ENCODE data around the gene TAF10.
A peak's percentile ranks its signal among the peaks of the same experiment; 100 is the strongest.

Gene TAF10

DNA sequence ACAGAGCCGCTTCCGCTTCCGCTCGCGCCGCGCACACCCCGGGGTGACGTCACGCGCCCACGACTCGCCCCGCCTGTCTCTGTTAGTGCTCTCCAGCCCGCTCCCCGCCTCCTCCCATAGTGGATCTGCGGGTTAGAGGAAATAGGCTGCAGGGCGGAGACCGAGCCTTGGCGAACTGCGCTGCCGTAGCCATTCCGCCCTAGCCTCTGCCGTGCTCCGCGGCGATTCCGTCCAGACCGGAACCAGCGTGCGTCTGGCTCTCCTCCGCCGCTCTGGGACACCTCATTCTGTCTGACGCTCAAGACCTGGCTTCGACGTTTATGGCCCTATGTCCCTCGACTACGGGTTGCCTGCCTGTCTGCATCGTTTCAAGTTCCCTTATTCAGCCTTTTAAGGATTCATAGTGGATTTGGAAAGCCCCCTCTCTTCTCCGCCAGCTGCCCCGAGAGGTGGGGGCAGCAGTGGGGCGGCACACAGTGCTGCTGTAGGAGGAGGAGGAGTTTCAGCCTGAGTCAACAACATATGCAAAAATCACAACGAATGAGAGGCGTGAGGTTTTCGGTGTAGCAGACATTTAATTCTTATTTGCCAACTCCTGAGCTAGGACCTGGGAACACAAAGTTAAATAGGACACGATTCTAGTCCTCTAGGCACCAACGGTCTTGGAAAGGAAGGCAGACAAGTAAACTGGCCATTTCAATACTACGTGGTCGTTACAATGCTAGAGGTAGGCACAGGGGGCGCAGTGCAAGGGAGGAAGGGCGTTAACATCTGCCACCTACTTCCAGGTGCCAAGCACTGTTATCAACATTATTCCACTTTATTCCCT, at the start of gene TAF10:
TSS of gene TAF10 (minus strand) at position 4 of the 829 bp plus-strand sequence. CDS start 27 bp downstream, outside the sequence.
- peak within 1 kb of the TSS; percentile 100 for H3K27ac ChIP-seq (ENCODE audit: low read length)
- H3K4me1 ChIP-seq (ENCODE audit: control insufficient read depth, insufficient read depth, low read length): peaks cover 66% of the 10 kb centered on the region
- H3K27me3 ChIP-seq (ENCODE audit: control insufficient read depth in 1 of 2, insufficient read depth in 2 of 2, low read length in 2 of 2): no peaks in the 10 kb centered on the region
- no peaks in the 10 kb centered on the region for H3K9me3 ChIP-seq (ENCODE audit: control insufficient read depth in 2 of 2, low read length in 2 of 2)
- peak within 1 kb of the TSS; percentile 80 to 83 for H3K4me3 ChIP-seq (ENCODE audit: low read length in 2 of 2)
- H3K9ac ChIP-seq (ENCODE audit: low read length in 2 of 2): peak within 1 kb of the TSS; percentile 68 to 97
- peaks cover 61 to 62% of the 10 kb centered on the region in 2 donors for H3K36me3 ChIP-seq (ENCODE audit: control insufficient read depth in 2 of 2, insufficient read depth in 2 of 2, low read length in 2 of 2)

DNA sequence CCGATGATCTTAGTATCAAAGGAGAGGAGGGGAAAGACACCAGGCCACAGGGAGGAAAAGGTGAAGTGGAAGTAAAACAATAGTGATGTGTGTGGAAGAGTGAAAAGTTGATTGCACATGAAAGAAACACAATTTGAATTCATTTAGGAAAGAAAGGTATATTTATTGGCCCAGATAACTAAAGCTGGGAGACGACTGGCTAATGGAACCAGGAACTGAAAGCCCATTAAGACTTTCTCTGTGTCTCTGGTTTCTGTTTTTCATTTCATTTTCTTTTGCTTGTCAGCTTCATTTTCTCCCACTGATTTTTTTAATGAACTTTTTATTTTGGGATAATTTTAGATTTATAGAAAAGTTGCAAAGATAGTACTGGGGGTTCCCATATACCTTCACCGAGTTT, 48.7 kb upstream of the TAF10 start:
- H3K4me3 ChIP-seq (ENCODE audit: low read length in 2 of 2): no peak overlapping the region
- H3K27ac ChIP-seq (ENCODE audit: low read length): no peak overlapping the region
- peaks cover 16% of the 10 kb centered on the region for H3K4me1 ChIP-seq (ENCODE audit: control insufficient read depth, insufficient read depth, low read length)
- no peak overlapping the region for H3K9ac ChIP-seq (ENCODE audit: low read length in 2 of 2)
- no peaks in the 10 kb centered on the region for H3K36me3 ChIP-seq (ENCODE audit: control insufficient read depth in 2 of 2, insufficient read depth in 2 of 2, low read length in 2 of 2)
- no peaks in the 10 kb centered on the region for H3K9me3 ChIP-seq (ENCODE audit: control insufficient read depth in 2 of 2, low read length in 2 of 2)
- no peaks in the 10 kb centered on the region for H3K27me3 ChIP-seq (ENCODE audit: control insufficient read depth in 1 of 2, insufficient read depth in 2 of 2, low read length in 2 of 2)

GRCh38 chr11:6658647-6659046, 46.6 kb upstream of the TAF10 start:
- H3K4me3 ChIP-seq (ENCODE audit: low read length in 2 of 2): no peak overlapping the region
- H3K9me3 ChIP-seq (ENCODE audit: control insufficient read depth in 2 of 2, low read length in 2 of 2): no peaks in the 10 kb centered on the region
- no peak overlapping the region for H3K9ac ChIP-seq (ENCODE audit: low read length in 2 of 2)
- no peaks in the 10 kb centered on the region for H3K27me3 ChIP-seq (ENCODE audit: control insufficient read depth in 1 of 2, insufficient read depth in 2 of 2, low read length in 2 of 2)
- H3K4me1 ChIP-seq (ENCODE audit: control insufficient read depth, insufficient read depth, low read length): peaks cover 24% of the 10 kb centered on the region
- H3K27ac ChIP-seq (ENCODE audit: low read length): no peak overlapping the region
- H3K36me3 ChIP-seq (ENCODE audit: control insufficient read depth in 2 of 2, insufficient read depth in 2 of 2, low read length in 2 of 2): no peaks in the 10 kb centered on the region

DNA sequence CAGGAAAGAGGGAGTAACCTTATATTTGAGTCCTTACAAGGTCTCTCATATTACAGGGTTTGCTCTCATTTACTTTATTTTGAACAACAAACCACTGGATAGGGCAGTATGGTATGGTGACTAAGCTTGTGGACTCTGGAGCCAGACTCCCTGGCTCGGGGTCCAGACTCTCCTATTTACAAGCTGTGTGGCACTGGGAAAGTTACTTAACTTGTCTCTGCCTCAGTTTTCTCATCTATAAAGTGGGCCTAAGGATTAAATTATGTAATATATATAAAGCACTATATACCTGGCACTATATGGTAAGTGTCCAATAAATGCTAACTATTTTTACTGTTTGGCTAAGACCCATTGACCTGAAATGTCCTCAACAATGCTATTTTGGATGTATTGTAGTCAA, 45.3 kb upstream of the TAF10 start:
- Histone ChIP-seq H3K27me3 (ENCODE audit: control insufficient read depth in 1 of 2, insufficient read depth in 2 of 2, low read length in 2 of 2) (no peaks in the 10 kb centered on the region), H3K36me3 (ENCODE audit: control insufficient read depth in 2 of 2, insufficient read depth in 2 of 2, low read length in 2 of 2) (no peaks in the 10 kb centered on the region), H3K9me3 (ENCODE audit: control insufficient read depth in 2 of 2, low read length in 2 of 2) (no peaks in the 10 kb centered on the region), H3K4me1 (ENCODE audit: control insufficient read depth, insufficient read depth, low read length) (peaks cover 23% of the 10 kb centered on the region), H3K4me3 (ENCODE audit: low read length in 2 of 2) (no peak overlapping the region), H3K27ac (ENCODE audit: low read length) (no peak overlapping the region), H3K9ac (ENCODE audit: low read length in 2 of 2) (no peak overlapping the region)

- Histone ChIP-seq H3K27me3 (ENCODE audit: control insufficient read depth in 1 of 2, insufficient read depth in 2 of 2, low read length in 2 of 2) (no peaks in the 10 kb centered on the region), H3K4me1 (ENCODE audit: control insufficient read depth, insufficient read depth, low read length) (peaks cover 23% of the 10 kb centered on the region), H3K4me3 (ENCODE audit: low read length in 2 of 2) (no peak overlapping the region), H3K9me3 (ENCODE audit: control insufficient read depth in 2 of 2, low read length in 2 of 2) (no peaks in the 10 kb centered on the region), H3K9ac (ENCODE audit: low read length in 2 of 2) (no peak overlapping the region), H3K36me3 (ENCODE audit: control insufficient read depth in 2 of 2, insufficient read depth in 2 of 2, low read length in 2 of 2) (no peaks in the 10 kb centered on the region), H3K27ac (ENCODE audit: low read length) (no peak overlapping the region)
Observed at GRCh38 chr11:6656936-6657335, 44.9 kb upstream of the TAF10 start.

DNA sequence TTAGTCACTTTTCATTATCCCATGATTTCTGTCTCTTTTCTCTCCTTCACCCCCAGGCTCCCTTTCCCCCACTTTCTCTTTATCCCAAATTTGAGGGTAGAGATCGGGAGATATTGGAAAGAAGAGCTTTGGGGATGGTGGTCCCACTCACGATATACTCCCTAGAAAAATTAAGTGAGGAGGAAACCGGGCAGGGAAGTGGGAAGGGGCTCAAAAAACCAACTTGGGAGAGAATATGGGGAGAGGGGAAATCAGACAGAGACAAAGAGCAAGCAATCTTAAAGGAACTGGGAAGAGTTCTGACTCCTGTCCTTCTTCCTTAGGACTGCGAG, 44.5 kb upstream of the TAF10 start:
- Histone ChIP-seq H3K4me1 (ENCODE audit: control insufficient read depth, insufficient read depth, low read length) (peaks cover 23% of the 10 kb centered on the region), H3K4me3 (ENCODE audit: low read length in 2 of 2) (peak overlapping the region; percentile 66 to 77), H3K36me3 (ENCODE audit: control insufficient read depth in 2 of 2, insufficient read depth in 2 of 2, low read length in 2 of 2) (no peaks in the 10 kb centered on the region), H3K9me3 (ENCODE audit: control insufficient read depth in 2 of 2, low read length in 2 of 2) (no peaks in the 10 kb centered on the region), H3K27ac (ENCODE audit: low read length) (peak overlapping the region; percentile 62), H3K27me3 (ENCODE audit: control insufficient read depth in 1 of 2, insufficient read depth in 2 of 2, low read length in 2 of 2) (no peaks in the 10 kb centered on the region), H3K9ac (ENCODE audit: low read length in 2 of 2) (peak overlapping the region; percentile 85 to 89)

GRCh38 chr11:6655790-6656583, 44.0 kb upstream of the TAF10 start, which contains the start of gene DCHS1:
DCHS1 (minus strand) TSS chr11:6655809; CDS start chr11:6641613, 14,196 bp downstream.
- H3K9me3 ChIP-seq (ENCODE audit: control insufficient read depth in 2 of 2, low read length in 2 of 2): no peaks in the 10 kb centered on the region
- H3K36me3 ChIP-seq (ENCODE audit: control insufficient read depth in 2 of 2, insufficient read depth in 2 of 2, low read length in 2 of 2): no peaks in the 10 kb centered on the region
- H3K27ac ChIP-seq (ENCODE audit: low read length): peak within 1 kb of the TSS; percentile 73
- peak within 1 kb of the TSS; percentile 85 to 89 for H3K9ac ChIP-seq (ENCODE audit: low read length in 2 of 2)
- H3K4me1 ChIP-seq (ENCODE audit: control insufficient read depth, insufficient read depth, low read length): peaks cover 23% of the 10 kb centered on the region
- peak within 1 kb of the TSS; percentile 83 to 84 for H3K4me3 ChIP-seq (ENCODE audit: low read length in 2 of 2)
- H3K27me3 ChIP-seq (ENCODE audit: control insufficient read depth in 1 of 2, insufficient read depth in 2 of 2, low read length in 2 of 2): no peaks in the 10 kb centered on the region

DNA sequence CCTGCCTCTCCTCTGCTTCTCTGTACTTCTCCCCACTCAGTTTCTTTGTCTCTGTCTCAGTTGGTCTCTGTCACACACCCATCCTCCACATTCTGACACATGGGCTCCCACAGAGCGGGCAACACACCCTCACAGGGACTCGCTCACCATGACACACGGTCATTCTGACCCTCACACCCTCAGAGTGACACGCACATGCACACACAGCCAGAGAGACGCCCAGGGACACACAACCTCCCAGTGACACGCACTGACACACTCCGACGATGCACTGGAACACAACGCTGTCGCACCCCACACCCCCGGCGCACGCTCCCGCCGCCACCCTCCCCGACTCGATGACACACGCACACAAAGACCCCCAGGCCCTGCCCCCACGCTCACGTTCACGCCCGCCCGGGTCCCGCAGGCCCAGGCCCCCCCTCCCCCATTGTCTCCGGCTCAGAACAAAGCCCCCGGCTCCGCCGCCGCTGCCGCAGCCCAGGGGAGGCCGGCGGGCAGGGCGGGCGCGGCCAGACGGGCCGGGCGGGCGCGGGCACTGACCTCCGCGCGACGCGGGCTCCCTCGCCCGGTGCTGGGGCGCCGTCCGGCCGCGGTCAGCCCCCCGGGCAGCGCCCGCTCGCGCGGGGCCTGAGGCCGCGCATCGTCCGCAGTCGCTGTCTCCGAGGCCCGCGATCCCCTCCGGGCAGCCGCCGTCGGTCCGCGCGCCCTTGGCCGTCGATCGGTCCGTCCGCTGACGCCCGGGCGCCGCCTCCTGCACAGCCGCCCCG, 43.2 kb upstream of the TAF10 start:
- peak overlapping the region; percentile 55 to 83 for H3K9ac ChIP-seq (ENCODE audit: low read length in 2 of 2)
- H3K36me3 ChIP-seq (ENCODE audit: control insufficient read depth in 2 of 2, insufficient read depth in 2 of 2, low read length in 2 of 2): no peaks in the 10 kb centered on the region
- H3K4me1 ChIP-seq (ENCODE audit: control insufficient read depth, insufficient read depth, low read length): peaks cover 23% of the 10 kb centered on the region
- peak overlapping the region; percentile 83 to 84 for H3K4me3 ChIP-seq (ENCODE audit: low read length in 2 of 2)
- H3K27ac ChIP-seq (ENCODE audit: low read length): peak overlapping the region; percentile 73
- H3K27me3 ChIP-seq (ENCODE audit: control insufficient read depth in 1 of 2, insufficient read depth in 2 of 2, low read length in 2 of 2): no peaks in the 10 kb centered on the region
- H3K9me3 ChIP-seq (ENCODE audit: control insufficient read depth in 2 of 2, low read length in 2 of 2): no peaks in the 10 kb centered on the region

DNA sequence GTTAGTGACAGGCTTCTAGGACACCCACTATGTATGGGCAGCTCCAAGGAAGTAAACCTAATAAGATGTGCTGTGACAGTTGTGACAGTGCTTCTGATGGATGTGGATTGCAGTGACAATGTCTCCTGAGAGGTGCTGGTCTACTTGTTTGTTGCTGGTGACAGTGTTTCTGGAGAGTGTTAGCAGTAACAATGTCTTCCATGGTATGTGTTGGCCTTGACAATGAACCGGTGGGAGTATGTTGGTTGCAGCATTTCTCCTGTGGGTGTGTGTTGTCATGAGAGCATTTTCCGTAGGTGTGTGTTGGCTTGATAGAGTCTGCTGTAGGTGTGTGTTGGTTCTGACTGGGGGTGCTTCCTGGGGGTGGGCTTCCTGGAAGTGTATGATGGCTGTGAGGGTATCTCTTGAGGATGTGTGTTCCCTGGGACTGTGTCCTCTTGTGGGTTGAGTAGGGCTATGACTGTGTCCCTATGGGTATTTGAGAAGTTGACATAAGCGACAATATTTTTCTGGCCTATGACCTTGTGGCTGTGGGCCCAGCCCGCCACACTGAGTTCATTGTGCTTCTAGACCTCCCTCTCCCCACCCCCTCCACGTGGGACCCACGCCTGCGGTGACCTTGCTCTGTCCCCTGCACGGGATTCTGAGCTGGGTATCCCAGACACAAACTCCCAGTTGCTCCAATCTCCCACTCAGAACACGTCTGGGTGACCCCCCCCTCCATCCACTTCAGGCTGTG, 42.4 kb upstream of the TAF10 start:
- Histone ChIP-seq H3K27me3 (ENCODE audit: control insufficient read depth in 1 of 2, insufficient read depth in 2 of 2, low read length in 2 of 2) (no peaks in the 10 kb centered on the region), H3K4me3 (ENCODE audit: low read length in 2 of 2) (peak overlapping the region; percentile 83 to 84), H3K36me3 (ENCODE audit: control insufficient read depth in 2 of 2, insufficient read depth in 2 of 2, low read length in 2 of 2) (no peaks in the 10 kb centered on the region), H3K27ac (ENCODE audit: low read length) (peak overlapping the region; percentile 73), H3K4me1 (ENCODE audit: control insufficient read depth, insufficient read depth, low read length) (peaks cover 24% of the 10 kb centered on the region), H3K9ac (ENCODE audit: low read length in 2 of 2) (peak overlapping the region; percentile 55 to 83), H3K9me3 (ENCODE audit: control insufficient read depth in 2 of 2, low read length in 2 of 2) (no peaks in the 10 kb centered on the region)

DNA sequence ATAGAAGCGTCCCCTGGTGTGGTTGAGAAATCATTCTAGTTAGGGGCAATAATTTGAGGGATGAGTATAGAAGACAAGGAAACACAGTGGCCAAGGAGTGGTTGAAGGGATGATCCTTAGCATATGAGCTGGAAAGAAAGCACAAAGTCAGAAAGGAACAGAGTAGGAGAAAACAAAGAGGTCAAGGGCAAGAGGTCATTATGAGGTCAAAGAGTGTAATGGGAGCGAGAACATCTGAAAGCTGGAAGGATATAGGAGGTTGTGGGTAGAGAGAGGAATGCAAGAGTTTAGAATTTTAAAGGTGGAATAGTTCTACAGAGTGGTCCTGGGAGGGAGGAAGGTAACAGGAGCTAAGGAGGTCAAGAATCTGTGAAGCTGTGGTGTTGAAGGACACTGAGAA, 41.6 kb upstream of the TAF10 start:
- Histone ChIP-seq H3K4me3 (ENCODE audit: low read length in 2 of 2) (no peak overlapping the region), H3K27me3 (ENCODE audit: control insufficient read depth in 1 of 2, insufficient read depth in 2 of 2, low read length in 2 of 2) (no peaks in the 10 kb centered on the region), H3K9me3 (ENCODE audit: control insufficient read depth in 2 of 2, low read length in 2 of 2) (no peaks in the 10 kb centered on the region), H3K27ac (ENCODE audit: low read length) (peak overlapping the region; percentile 73), H3K9ac (ENCODE audit: low read length in 2 of 2) (no peak overlapping the region), H3K4me1 (ENCODE audit: control insufficient read depth, insufficient read depth, low read length) (peaks cover 30% of the 10 kb centered on the region), H3K36me3 (ENCODE audit: control insufficient read depth in 2 of 2, insufficient read depth in 2 of 2, low read length in 2 of 2) (no peaks in the 10 kb centered on the region)

Data from stomach smooth muscle (tissue), 2 donors.